GM18870 (cell line): ENCODE results near the gene PPARG.
"Not testable (repeated sequence)": the region's sequence is repeated elsewhere in the genome, so short reads cannot be mapped to it uniquely, and the experiment has no call there.

Experiments
- ATAC-seq: cut with Tn5 transposase; IDR thresholded peaks from one replicate; pipeline ENCODE4 v1.9.1; 2021; ENCODE audit warnings: moderate library complexity; ENCODE audit not compliant: unreplicated experiment

The PPARG gene

DNA sequence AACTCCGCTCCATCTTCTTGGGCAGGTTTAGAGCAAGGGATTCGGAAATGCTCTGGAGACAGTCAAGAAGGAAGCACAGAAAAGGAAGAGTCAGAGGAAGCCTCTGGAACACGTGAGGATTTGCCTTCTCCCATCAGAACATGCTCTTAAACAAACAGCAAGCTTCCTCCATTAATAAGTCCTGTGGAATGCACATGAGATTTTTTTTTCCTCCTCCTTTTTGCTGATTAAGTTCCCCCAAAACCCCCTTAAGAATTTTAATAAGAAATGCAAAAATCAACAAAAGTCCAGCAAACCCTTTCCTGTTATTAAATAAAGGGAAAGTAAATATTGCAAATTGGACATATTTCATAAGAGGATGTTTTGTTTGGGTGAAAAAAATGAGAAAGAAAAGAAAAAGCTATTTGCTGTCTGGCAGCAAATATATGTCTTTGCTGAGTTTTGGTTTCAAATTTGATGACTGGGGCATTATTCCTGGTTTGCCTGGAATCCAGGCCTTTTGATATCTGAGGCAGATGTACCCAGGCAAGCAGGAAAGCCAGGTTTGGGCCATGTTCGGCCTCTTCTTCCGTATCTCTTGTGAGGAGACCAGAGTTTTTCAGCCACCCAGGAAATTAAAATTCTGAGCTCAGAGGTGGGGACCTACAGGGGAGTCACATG is 187.5 kb downstream of the PPARG start:
- no peak for ATAC-seq

DNA sequence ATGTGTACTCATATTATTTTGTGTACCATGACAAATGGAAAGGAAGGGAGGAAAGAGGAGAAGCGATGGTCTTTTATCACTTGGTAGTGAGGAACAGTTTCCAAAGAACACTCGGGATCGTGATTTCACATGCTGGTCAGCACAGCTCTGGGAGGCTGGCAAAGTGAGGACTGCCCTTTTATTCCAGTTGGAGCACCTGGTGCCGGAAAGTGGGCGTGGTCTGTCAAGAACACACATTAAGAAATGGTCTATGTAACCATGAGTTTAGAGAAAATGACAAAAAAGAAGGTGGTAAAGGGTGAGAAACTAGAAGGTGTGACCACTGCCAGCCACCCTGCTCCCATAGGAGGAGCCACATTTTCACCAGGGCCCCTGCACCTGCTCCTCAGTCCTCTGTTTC is 188.4 kb downstream of the PPARG start:
- ATAC-seq, result no peak

GRCh38 chr3:12478326-12478725 is 189.5 kb downstream of the PPARG start:
- no peak for ATAC-seq

DNA sequence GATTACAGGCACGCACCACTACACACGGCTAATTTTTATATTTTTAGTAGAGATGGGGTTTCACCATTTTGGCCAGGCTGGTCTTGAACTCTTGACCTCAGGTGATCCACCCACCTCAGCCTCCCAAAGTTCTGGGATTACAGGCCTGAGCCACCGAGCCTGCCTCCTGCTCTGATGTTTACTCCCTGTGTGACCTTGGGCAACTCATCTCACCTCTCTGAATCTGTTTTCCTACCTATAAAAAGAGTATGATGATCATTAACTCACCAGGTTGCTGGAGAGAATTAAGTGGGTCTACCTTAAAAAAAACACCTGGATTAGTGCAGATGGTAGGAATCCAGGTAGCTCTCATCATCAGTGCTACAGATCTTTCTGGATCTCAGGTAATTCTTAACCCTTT is 190.3 kb downstream of the PPARG start:
- ATAC-seq, result not testable (repeated sequence)

- no peak for ATAC-seq
Measured at GRCh38 chr3:12479919-12480427, 191.1 kb downstream of the PPARG start.

GRCh38 chr3:12483410-12483809 is 194.5 kb downstream of the PPARG start:
- no peak for ATAC-seq

DNA sequence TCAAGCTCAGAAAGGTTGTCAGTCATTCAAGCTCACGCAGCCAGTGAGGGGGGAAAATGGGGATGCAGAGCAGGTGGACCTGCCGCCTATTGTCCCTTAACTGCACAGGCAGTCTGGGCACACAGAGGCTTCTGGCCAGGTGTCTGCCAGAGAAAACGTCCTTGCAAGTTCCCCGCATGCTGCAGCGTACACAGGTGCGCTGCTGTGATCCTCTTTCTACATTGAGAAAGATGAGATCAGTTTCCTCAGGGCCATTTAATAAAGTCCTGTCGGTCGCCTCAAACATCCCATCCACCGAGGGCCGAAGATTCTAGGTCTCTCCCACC is 195.0 kb downstream of the PPARG start:
- ATAC-seq, result no peak
